SU-DHL-6 (cell line): ENCODE measurements around the gene ABHD2.

Experiments
- H2AFZ ChIP-seq: fragments of 200-600 bp; sonication (generic); 2 replicates; pipeline ENCODE4 v1.6.1; 2014; ENCODE audit warnings: low read depth, mild to moderate bottlenecking, moderate library complexity, mixed read lengths, antibody characterized with exemption, low read length; ENCODE audit not compliant: severe bottlenecking
- H3F3A ChIP-seq: fragments of 200-600 bp; shearing (Covaris generic); 2 replicates; pipeline ENCODE4 v1.6.0; 2016; ENCODE audit warnings: antibody characterized with exemption, mild to moderate bottlenecking; ENCODE audit not compliant: insufficient read depth
- H3K27ac ChIP-seq: fragments of 200-600 bp; sonication (generic); 2 replicates; pipeline ENCODE4 v1.5.1; 2016; ENCODE audit warnings: low read depth, mild to moderate bottlenecking, low read length, moderate library complexity, mixed read lengths
- H3K27me3 ChIP-seq: fragments of 200-600 bp; sonication (generic), shearing (Covaris generic); 2 replicates; pipeline ENCODE4 v1.6.0; 2014; ENCODE audit warnings: mild to moderate bottlenecking, low read length
- H3K36me3 ChIP-seq: fragments of 200-600 bp; sonication (generic); 2 replicates; pipeline ENCODE4 v1.6.1; 2014; ENCODE audit warnings: mild to moderate bottlenecking, low read length, mixed read lengths
- H3K4me2 ChIP-seq: fragments of 300-600, 200-600 bp; shearing (Covaris generic), sonication (generic); 2 replicates; pipeline ENCODE4 v1.6.0; 2014; ENCODE audit warnings: low read length, low read depth, mild to moderate bottlenecking; ENCODE audit not compliant: poor library complexity, severe bottlenecking
- H3K4me3 ChIP-seq: fragments of 200-600 bp; sonication (generic); 2 replicates; pipeline ENCODE4 v1.5.1; 2014; ENCODE audit warnings: antibody characterized with exemption, low read length, mild to moderate bottlenecking, mixed read lengths; ENCODE audit not compliant: insufficient read depth, poor library complexity, severe bottlenecking
- H3K79me2 ChIP-seq: fragments of 200-600 bp; sonication (generic); 2 replicates; pipeline ENCODE4 v1.6.1; 2014; ENCODE audit warnings: mild to moderate bottlenecking, low read length, moderate library complexity; ENCODE audit not compliant: insufficient read depth
- H3K9ac ChIP-seq: fragments of 200-600 bp; sonication (generic); 2 replicates; pipeline ENCODE4 v1.7.0; 2014; ENCODE audit warnings: mild to moderate bottlenecking, low read length
- H3K9me2 ChIP-seq: fragments of 200-600 bp; sonication (generic); replicated peaks from 2 replicates; pipeline ENCODE4 v1.6.1; 2014; ENCODE audit warnings: low read length; ENCODE audit not compliant: insufficient read depth
- H3K9me3 ChIP-seq: fragments of 200-600 bp; sonication (generic); 2 replicates; pipeline ENCODE4 v1.6.1; 2014; ENCODE audit warnings: low read length, mixed read lengths; ENCODE audit not compliant: insufficient read depth
- H4K20me1 ChIP-seq: fragments of 200-600 bp; sonication (generic); 2 replicates; pipeline ENCODE4 v1.6.1; 2014; ENCODE audit warnings: low read depth, mild to moderate bottlenecking, antibody characterized with exemption, low read length, moderate library complexity, mixed read lengths
- CTCF ChIP-seq: fragments of 200-600 bp; sonication (generic); IDR thresholded peaks from one replicate; pipeline ENCODE4 v1.5.1; 2017; ENCODE audit warnings: antibody characterized with exemption, mild to moderate bottlenecking, low read length, moderate library complexity; ENCODE audit not compliant: insufficient read depth, poor library complexity, severe bottlenecking
- EZH2phosphoT487 ChIP-seq: fragments of 200-600 bp; sonication (generic), shearing (Covaris generic); conservative IDR thresholded peaks from 2 replicates; pipeline ENCODE4 v1.6.1; 2018; ENCODE audit warnings: mild to moderate bottlenecking, antibody characterized with exemption, low read length, moderate library complexity, mixed read lengths

Gene ABHD2

GRCh38 chr15:89167267-89168176, 79.3 kb downstream of the ABHD2 start:
- no peak overlapping the region for H3K9ac ChIP-seq
- H2AFZ ChIP-seq = no peak overlapping the region
- H3K4me3 ChIP-seq = no peak overlapping the region
- no peaks in the 10 kb centered on the region for H4K20me1 ChIP-seq
- no peak overlapping the region for H3K27ac ChIP-seq
- no peaks in the 10 kb centered on the region for H3K79me2 ChIP-seq
- H3K9me2 ChIP-seq = no peaks in the 10 kb centered on the region
- H3K27me3 ChIP-seq = no peaks in the 10 kb centered on the region
- H3K4me2 ChIP-seq = no peak overlapping the region
- H3K36me3 ChIP-seq = no peaks in the 10 kb centered on the region
- H3F3A ChIP-seq = no peaks in the 10 kb centered on the region
- TF ChIP-seq CTCF = no peak
- TF ChIP-seq EZH2phosphoT487 = no peak
- no peaks in the 10 kb centered on the region for H3K9me3 ChIP-seq

GRCh38 chr15:89168316-89168833, 80.1 kb downstream of the ABHD2 start:
- TF ChIP-seq CTCF (no peak), EZH2phosphoT487 (no peak)
- H3K9me2 ChIP-seq = no peaks in the 10 kb centered on the region
- no peak overlapping the region for H3K4me2 ChIP-seq
- H3K9ac ChIP-seq = no peak overlapping the region
- H3K36me3 ChIP-seq = no peaks in the 10 kb centered on the region
- no peaks in the 10 kb centered on the region for H3K79me2 ChIP-seq
- H3K9me3 ChIP-seq = no peaks in the 10 kb centered on the region
- no peak overlapping the region for H2AFZ ChIP-seq
- H3K27ac ChIP-seq = no peak overlapping the region
- H3F3A ChIP-seq = no peaks in the 10 kb centered on the region
- H3K4me3 ChIP-seq = no peak overlapping the region
- no peaks in the 10 kb centered on the region for H3K27me3 ChIP-seq
- no peaks in the 10 kb centered on the region for H4K20me1 ChIP-seq

DNA sequence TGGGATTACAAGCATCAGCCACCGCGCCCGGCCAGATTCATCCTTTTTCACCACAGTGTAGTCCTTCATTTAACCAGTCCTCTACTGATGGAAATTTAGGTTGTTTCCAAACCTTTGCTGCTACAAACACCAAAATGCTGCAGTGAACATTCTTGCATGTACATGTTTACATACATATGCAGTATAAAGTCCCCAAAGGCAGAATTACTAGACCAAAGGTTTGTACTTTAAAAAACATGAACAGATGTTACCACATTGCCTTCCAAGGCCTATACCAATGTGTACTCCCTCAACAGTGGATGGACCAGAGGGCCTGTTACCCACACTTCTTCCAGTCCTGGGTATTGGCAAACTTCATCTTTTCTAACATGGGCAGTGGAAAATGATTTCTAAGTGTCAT, 82.1 kb downstream of the ABHD2 start:
- TF ChIP-seq CTCF (no peak), EZH2phosphoT487 (no peak)
- no peak overlapping the region for H3K4me2 ChIP-seq
- H2AFZ ChIP-seq = no peak overlapping the region

More for the DNA sequence above, 82.1 kb downstream of the ABHD2 start:
- H4K20me1 ChIP-seq = no peaks in the 10 kb centered on the region
- H3K9me2 ChIP-seq = no peaks in the 10 kb centered on the region
- H3K79me2 ChIP-seq = no peaks in the 10 kb centered on the region
- no peaks in the 10 kb centered on the region for H3F3A ChIP-seq
- H3K4me3 ChIP-seq = no peak overlapping the region
- H3K9me3 ChIP-seq = no peaks in the 10 kb centered on the region
- H3K27ac ChIP-seq = no peak overlapping the region
- no peaks in the 10 kb centered on the region for H3K36me3 ChIP-seq
- no peaks in the 10 kb centered on the region for H3K27me3 ChIP-seq
- no peak overlapping the region for H3K9ac ChIP-seq
